GM12872 (cell line): Measurements from ENCODE around the gene IL36B.

Experiments used
- CTCF ChIP-seq: IDR thresholded peaks from 3 replicates; pipeline ENCODE4 v1.5.1; 2011; ENCODE audit warnings: low read depth, mild to moderate bottlenecking, low read length, moderate library complexity; ENCODE audit not compliant: insufficient read depth

The IL36B gene

DNA sequence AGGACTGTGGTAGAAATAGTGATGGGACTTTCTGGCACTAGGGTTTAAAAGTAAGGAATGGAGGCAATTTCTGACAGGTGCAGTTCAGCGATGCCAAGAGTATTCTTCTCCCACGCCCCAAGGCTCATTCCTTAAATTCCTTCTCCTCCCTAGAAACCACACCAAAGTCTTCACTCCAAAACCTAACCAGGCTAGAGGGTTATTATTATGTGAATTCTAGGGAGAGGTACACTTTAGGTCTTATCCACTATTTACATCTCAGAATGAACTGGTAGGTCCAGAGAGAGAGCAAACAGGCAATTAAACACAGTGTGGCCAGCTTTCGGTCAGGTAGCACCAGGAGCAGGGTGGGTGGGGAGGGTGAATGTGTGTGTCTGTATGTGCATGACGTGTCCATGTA, 26.5 kb upstream of the IL36B start:
- no peak for TF ChIP-seq CTCF

- no peak for TF ChIP-seq CTCF
These were observed 25.7 kb upstream of the IL36B start for GRCh38 chr2:113078350-113078839.

DNA sequence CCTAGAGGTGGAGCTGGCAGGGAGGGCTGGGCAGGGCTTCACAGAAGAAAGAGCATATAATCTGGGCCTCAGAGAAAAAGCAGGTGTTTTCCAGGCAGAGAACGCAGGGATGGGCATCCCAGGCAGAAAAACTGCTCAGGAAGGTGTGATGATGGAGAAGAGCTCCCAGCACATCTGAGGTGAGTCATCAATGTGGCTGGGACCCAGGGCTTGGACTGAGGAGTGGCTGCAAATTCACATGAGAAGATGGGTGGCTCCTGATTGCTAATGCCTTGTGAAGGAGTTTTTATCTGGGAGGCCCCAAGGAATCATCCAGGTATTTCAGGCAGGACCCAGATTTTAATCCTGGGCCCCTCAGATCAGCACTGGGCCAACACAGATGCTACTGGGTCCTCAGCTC, 25.3 kb upstream of the IL36B start:
- no peak for TF ChIP-seq CTCF

GRCh38 chr2:113076954-113077669, 24.4 kb upstream of the IL36B start:
- no peak for TF ChIP-seq CTCF

DNA sequence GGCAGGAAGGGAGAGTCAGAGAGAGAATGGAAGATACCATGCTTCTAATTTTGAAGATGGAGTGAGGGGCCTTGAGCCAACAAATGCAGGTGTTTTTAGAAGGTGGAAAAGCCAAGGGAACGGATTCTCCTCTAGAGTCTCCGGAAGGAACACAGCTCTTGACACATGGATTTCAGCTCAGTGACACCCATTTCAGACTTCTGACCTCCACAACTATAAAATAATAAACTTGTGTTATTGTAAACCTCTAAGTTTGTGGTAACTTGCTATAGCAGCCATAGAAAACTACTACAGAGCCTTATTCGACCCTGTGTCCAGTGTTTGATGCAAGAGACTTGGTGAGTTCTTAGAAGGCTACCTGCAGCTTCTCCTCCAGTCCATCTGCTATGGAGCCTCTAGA, 22.9 kb upstream of the IL36B start:
- no peak for TF ChIP-seq CTCF

GRCh38 chr2:113075030-113075429, 22.4 kb upstream of the IL36B start:
- TF ChIP-seq CTCF = no peak

DNA sequence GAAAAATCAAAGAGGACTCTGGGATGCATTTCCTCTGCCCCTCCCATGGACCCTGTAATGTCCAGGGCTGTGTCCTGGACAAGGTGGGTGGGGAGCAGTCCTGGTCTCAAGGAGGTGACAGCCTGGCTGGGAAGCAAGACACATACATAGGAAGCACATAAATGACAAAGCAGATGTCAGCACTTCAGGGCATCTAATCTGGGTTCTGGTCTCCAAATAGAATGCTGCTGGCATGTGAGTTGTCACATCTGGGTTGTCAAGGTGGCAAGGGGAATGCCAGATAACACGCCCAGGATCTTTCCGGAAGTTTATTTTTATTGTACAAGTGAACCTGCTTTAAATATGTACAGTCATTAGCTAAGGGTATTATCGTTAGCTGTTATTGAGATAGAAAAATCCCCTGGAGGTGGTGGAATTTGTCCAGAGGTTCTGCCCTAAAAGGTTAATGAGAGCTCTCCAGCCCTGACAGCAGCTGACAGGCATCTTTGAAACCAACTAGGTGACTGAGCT, 20.7 kb upstream of the IL36B start:
- TF ChIP-seq CTCF = no peak
